Measurements from ENCODE around the gene FAM118A.
"Not testable (repeated sequence)": the region's sequence is repeated elsewhere in the genome, so short reads cannot be mapped to it uniquely, and the experiment has no call there.

FAM118A gene

GRCh38 chr22:45281010-45281409 is 28.7 kb upstream of the FAM118A start:
- DNase-seq (ENCODE audit: low read depth in 2 of 2) = no peak

- DNase-seq (ENCODE audit: low read depth in 2 of 2) = peak; percentile 22 to 53
These were observed 24.9 kb upstream of the FAM118A start, which contains the start of gene UPK3A for GRCh38 chr22:45284705-45285262. TSS of gene UPK3A (plus strand) at chr22:45284949. CDS start at chr22:45285014, 65 bp downstream.

DNA sequence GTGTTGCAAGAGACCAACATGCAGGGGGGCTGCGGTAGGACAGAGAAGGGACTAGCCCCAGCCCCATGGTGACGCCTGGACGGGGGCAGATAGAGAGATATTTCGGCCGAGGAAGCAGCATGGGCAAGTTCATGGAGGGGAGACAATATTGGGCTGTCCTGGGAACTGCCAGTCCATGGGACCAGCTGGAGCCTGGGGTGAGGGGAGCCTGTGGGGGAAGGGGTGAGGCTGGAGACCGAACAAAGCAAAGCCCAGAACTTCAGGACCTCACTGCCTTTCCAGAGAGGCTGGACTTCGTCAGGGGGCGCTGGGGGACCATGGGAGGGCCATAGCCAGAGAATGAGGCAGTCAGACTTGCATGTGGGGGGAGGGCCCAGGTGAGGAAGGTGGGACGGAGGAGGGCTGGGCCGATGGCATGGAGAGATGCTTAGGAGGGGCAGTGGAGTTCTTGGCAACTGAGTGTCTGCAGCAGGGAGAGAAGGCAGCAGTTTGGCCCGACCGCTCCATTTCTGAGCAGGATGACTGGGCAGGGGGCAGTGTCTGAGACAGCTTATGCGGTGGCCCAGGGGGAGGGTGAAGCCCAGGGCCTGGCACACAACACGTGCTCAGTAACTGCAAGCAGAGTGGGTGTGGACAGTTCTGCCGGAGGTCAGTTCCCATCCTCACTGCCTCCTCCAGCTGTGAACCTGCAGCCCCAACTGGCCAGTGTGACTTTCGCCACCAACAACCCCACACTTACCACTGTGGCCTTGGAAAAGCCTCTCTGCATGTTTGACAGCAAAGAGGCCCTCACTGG is 24.3 kb upstream of the FAM118A start:
- DNase-seq (ENCODE audit: low read depth in 2 of 2) = no peak

GRCh38 chr22:45286854-45287551 is 22.7 kb upstream of the FAM118A start:
- no peak for DNase-seq (ENCODE audit: low read depth in 2 of 2)

DNA sequence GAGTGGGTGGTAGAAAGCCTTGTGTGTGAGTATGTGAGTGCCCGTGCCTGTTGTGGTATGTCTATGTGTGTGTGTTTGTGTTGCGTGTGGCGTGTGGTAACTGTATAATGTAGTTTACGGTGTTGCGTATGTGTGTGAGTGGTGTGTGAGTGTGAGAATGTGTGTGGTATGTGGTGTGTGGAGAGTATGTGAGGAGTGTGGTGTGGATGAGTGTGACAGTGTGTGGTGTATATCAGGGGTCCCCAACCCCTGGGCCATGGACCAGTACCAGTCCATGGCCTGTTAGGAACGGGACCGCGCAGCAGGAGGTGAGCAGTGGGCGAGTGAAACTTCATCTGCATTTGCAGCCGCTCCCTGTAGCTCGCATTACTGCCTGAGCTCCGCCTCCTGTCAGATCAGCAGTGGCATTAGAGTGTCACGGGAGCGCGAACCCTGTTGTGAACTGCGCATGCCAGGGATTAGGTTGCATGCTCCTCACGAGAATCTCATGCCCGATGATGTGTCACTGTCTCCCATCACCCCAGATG is 19.3 kb upstream of the FAM118A start:
- no peak for DNase-seq (ENCODE audit: low read depth in 2 of 2)

DNA sequence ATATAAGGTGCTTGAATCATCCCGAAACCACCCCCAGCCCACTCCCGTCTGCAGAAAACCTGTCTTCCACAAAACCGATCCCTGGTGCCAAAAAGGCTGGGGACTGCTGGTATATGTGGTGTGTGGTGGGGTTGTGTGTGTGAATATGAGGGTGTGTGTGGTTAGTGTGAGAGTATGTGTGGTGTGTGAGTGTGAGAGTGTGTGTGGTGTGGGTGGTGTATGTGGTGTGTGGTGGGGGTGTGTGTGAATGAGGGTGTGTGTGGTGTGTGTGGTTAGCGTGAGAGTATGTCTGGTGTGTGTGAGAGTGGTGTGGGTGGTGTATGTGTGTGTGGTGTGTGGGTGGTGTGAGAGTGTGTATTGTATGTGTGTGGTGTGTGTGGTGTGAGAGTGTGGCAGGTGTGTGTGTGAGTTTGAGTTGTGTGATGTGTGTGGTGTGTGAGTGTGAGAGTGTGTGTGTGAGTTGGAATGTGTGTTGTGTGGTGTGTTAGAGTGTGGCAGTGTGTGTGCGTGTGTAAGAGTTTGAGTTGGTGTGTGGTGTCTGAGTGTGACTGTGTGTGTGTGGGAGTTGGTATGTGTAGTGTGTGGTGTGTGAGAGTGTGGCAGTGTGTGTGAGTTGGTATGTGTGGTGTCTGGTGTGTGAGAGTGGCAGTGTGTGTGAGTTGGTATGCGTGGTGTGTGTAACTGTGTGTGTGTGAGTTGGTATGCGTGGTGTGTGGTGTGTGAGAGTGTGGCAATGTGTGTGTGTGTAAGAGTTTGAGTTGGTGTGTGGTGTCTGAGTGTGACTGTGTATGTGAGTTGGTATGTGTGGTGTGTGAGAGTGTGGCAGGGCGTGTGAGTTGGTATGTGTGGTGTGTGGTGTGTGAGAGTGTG is 18.4 kb upstream of the FAM118A start:
- DNase-seq (ENCODE audit: low read depth in 2 of 2) = no peak

GRCh38 chr22:45291931-45292290 is 17.8 kb upstream of the FAM118A start:
- DNase-seq (ENCODE audit: low read depth in 2 of 2) = no peak

- DNase-seq (ENCODE audit: low read depth in 2 of 2) = no peak
These were observed 16.8 kb upstream of the FAM118A start for GRCh38 chr22:45292731-45293442.

- no peak for DNase-seq (ENCODE audit: low read depth in 2 of 2)
These were observed 15.7 kb upstream of the FAM118A start for GRCh38 chr22:45294030-45294429.

GRCh38 chr22:45295004-45295403 is 14.7 kb upstream of the FAM118A start:
- not testable (repeated sequence) for DNase-seq (ENCODE audit: low read depth in 2 of 2)

DNA sequence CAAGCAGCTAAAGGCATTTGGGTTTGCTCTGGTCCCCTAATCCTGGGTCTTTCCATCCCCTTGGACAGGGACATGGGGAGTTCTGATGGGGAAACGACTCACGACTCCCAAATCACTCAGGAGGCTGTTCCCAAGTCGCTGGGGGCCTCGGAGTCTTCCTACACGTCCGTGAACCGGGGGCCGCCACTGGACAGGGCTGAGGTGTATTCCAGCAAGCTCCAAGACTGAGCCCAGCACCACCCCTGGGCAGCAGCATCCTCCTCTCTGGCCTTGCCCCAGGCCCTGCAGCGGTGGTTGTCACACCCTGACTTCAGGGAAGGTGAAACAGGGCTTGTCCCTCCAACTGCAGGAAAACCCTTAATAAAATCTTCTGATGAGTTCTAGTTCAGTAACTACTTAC is 14.2 kb upstream of the FAM118A start:
- no peak for DNase-seq (ENCODE audit: low read depth in 2 of 2)

- no peak for DNase-seq (ENCODE audit: low read depth in 2 of 2)
These were observed 13.0 kb upstream of the FAM118A start for GRCh38 chr22:45296628-45297297.

DNA sequence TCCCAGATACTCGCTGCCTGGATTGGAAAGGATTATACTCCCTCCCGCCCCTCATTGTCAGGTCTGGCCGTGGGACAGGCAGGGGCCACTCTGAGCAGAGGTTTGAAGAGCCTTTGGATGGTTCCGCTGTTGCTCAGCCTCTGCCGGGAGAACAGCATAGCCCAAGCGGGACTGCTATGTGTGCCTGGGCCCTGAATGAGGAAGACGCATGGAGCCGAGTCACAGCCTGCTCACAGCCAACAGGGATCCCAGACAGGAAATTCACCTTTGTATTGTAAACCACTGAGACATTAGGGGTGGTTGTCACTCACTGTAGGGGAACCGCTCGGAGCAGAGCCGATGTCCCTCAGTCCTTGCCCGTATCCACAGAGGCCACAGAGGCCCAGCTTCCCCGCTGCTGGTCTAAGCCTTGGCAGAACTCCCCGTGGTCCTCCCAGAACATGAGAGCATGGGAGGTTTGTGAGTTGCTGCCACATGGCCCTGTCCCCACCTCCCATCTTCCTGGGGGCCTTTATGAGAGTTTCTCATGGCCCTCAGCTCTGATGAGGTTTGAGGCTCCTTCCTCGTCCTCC is 10.7 kb upstream of the FAM118A start:
- no peak for DNase-seq (ENCODE audit: low read depth in 2 of 2)

- DNase-seq (ENCODE audit: low read depth in 2 of 2) = no peak
These were observed 7.0 kb upstream of the FAM118A start for GRCh38 chr22:45302751-45303150.

- no peak for DNase-seq (ENCODE audit: low read depth in 2 of 2)
These were observed 6.6 kb upstream of the FAM118A start for GRCh38 chr22:45303181-45303580.

DNA sequence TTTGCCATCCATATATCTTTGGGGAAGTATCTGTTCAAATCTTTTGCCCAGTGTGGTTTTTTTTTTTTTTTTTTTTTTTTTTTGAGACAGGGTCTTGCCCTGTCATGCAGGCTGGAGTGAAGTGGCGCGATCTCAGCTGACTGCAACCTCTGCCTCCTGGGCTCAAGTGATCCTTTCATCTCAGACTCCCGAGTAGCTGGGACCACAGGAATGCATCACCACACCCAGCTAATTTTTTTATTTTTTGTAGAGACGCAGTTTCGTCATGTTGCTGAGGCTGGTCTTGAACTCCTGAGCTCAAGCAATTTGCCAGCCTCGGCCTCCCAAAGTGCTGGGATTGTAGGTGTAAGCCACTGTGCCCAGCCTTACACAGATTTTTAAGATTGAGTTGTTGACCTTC is 4.8 kb upstream of the FAM118A start:
- no peak for DNase-seq (ENCODE audit: low read depth in 2 of 2)

DNA sequence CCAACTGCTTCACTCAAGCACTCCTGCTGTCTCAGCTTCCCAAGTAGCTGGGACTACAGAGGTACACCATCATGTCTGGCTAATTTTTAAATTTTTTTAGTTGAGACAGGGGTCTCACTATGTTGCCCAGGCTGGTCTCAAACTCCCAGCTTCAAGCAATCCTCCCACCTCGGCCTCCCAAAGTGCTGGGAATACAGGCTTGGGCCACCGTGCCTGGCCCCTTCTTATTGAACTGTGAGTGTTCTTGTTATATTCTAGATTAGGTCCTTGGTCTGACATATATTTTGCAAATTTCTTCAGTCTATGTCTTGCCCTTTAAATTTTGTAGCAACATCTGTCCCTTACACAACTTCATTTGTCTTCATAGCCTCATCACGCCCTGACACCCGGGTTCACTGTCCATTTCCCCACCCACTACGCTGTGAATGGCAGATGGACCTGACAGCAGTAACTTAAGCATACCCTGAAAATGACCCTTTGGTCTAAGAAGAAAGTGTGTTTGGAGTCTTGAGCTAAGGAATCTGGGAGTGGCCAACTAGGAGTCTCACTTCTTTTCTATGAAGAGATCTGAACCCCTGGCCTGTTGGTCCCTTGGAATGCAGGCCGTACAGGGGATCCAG is 4.2 kb upstream of the FAM118A start:
- DNase-seq (ENCODE audit: low read depth in 2 of 2) = no peak

- DNase-seq (ENCODE audit: low read depth in 2 of 2) = no peak
These were observed 3.6 kb upstream of the FAM118A start for GRCh38 chr22:45306139-45306538.

- DNase-seq (ENCODE audit: low read depth in 2 of 2) = no peak
These were observed 1.3 kb upstream of the FAM118A start for GRCh38 chr22:45308391-45308956.
